GM12878 (cell line): ENCODE data around the gene ABCA13. TPM values are rescaled to one million over a fixed set of nuclear protein-coding genes. Genes with fewer than 3 reads are reported as not detected.

Experiments used
- ATAC-seq: fragments of 200-7000 bp; cut with Tn5 transposase; 3 replicates; pipeline ENCODE4 v1.9.1; 2020; ENCODE audit warnings: mild to moderate bottlenecking, moderate library complexity
- BruUV-seq: library from RNA; stranded (reverse); fragments of 400-500 nt; replicated peaks from 2 replicates; lab custom pipeline; 2021; lab: Mats Ljungman, UMichigan
- CTCF ChIA-PET: fragments of 300-600 bp; sonication (Branson Sonifier 250); formaldehyde crosslinking; extraction: SDS; loops from one replicate; lab custom pipeline; 2021; ENCODE audit warnings: inconsistent platforms; lab: Yijun Ruan, JAX
- POLR2A ChIA-PET: fragments of 350-600 bp; formaldehyde crosslinking; extraction: SDS; loops from one replicate; lab custom pipeline; 2021; ENCODE audit warnings: inconsistent platforms; lab: Charles Lee
- RAD21 ChIA-PET: fragments of 300-600 bp; sonication (Branson Sonifier 250); formaldehyde crosslinking; loops from one replicate; lab custom pipeline; 2023; ENCODE audit warnings: antibody characterized with exemption; ENCODE audit not compliant: unreplicated experiment; lab: Charles Lee
- SMC1A ChIA-PET: fragments of 300-600 bp; sonication (Branson Sonifier 250); formaldehyde crosslinking; loops from one replicate; lab custom pipeline; 2023; ENCODE audit not compliant: unreplicated experiment, uncharacterized antibody; lab: Charles Lee
- DNase-seq: peaks from one replicate; pipeline ENCODE4 v3.0.0-alpha.2; 2011; ENCODE audit warnings: low read depth, low spot score
- FAIRE-seq: peaks from 3 replicates; lab custom pipeline; 2011; peaks lifted over from hg19 to GRCh38; lab: Jason Lieb, UNC
- H2AFZ ChIP-seq: 2 replicates; pipeline ENCODE4 v1.6.0; 2011; ENCODE audit warnings: low read depth, low read length, control low read depth; ENCODE audit not compliant: control insufficient read depth
- H3K27ac ChIP-seq: 2 replicates; pipeline ENCODE4 v1.5.1; 2011; ENCODE audit warnings: control low read depth; ENCODE audit not compliant: control insufficient read depth, insufficient read depth
- H3K27me3 ChIP-seq, 2 experiments: replicated peaks in 1 of 2; 2 replicates each; pipeline versions ENCODE4 v1.6.0 to v1.6.1; 2011; ENCODE audit warnings: low read length in 1 of 2; ENCODE audit not compliant: control insufficient read depth in 2 of 2, insufficient read depth in 2 of 2
- H3K36me3 ChIP-seq, 2 experiments: 2 replicates each; pipeline ENCODE4 v1.5.1; 2011; ENCODE audit warnings: low read length in 1 of 2; ENCODE audit not compliant: control insufficient read depth in 2 of 2, insufficient read depth in 2 of 2
- H3K4me1 ChIP-seq: 2 replicates; pipeline ENCODE4 v1.6.1; 2011; ENCODE audit warnings: mild to moderate bottlenecking, low read length, moderate library complexity, mixed read lengths; ENCODE audit not compliant: control insufficient read depth, insufficient read depth
- H3K4me2 ChIP-seq: 2 replicates; pipeline ENCODE4 v1.6.0; 2011; ENCODE audit warnings: control low read depth; ENCODE audit not compliant: control insufficient read depth, insufficient read depth
- H3K4me3 ChIP-seq: fragments of 200-600 bp; sonication (generic); 2 replicates; pipeline ENCODE4 v1.5.1; 2016
- H3K79me2 ChIP-seq: 2 replicates; pipeline ENCODE4 v1.6.0; 2011; ENCODE audit warnings: low read length; ENCODE audit not compliant: control insufficient read depth, insufficient read depth
- H3K9ac ChIP-seq: 2 replicates; pipeline ENCODE4 v1.8.0; 2011; ENCODE audit warnings: low read length, control low read depth, mixed read lengths; ENCODE audit not compliant: control insufficient read depth, insufficient read depth
- H3K9me3 ChIP-seq: replicated peaks from 3 replicates; pipeline ENCODE4 v1.5.1; 2011; ENCODE audit warnings: mild to moderate bottlenecking, low read length; ENCODE audit not compliant: control insufficient read depth, insufficient read depth
- H4K20me1 ChIP-seq: 2 replicates; pipeline ENCODE4 v1.6.0; 2011; ENCODE audit not compliant: control insufficient read depth, insufficient read depth
- CBX3 ChIP-seq: fragments of 200-600 bp; sonication (generic); IDR thresholded peaks from 2 replicates; pipeline ENCODE4 v1.6.1; 2016; ENCODE audit warnings: low read depth, borderline replicate concordance
- CHD2 ChIP-seq: IDR thresholded peaks from 2 replicates; pipeline ENCODE4 v1.6.1; 2011; ENCODE audit warnings: low read depth, low read length, improper control_type of control experiment, borderline replicate concordance
- E2F4 ChIP-seq: IDR thresholded peaks from 2 replicates; pipeline ENCODE4 v1.6.1; 2012; ENCODE audit warnings: low read depth, low read length, improper control_type of control experiment
- EGR1 ChIP-seq, 2 experiments: IDR thresholded peaks; 1 replicate in 1 of 2; 2 replicates in 1 of 2; pipeline ENCODE4 v1.6.1; 2011 to 2012; ENCODE audit warnings: low read depth in 2 of 2, low read length in 2 of 2, borderline replicate concordance in 1 of 2, mild to moderate bottlenecking in 1 of 2, moderate library complexity in 1 of 2
- MYB ChIP-seq: fragments of 150-350 bp; IDR thresholded peaks from 2 replicates; pipeline ENCODE4 v1.6.1; 2014; ENCODE audit warnings: mild to moderate bottlenecking, low read depth, low read length, borderline replicate concordance
- NFXL1 ChIP-seq: fragments of 450-650 bp; IDR thresholded peaks from 2 replicates; pipeline ENCODE4 v1.6.1; 2017; ENCODE audit warnings: antibody characterized with exemption, mild to moderate bottlenecking, borderline replicate concordance
- NR2C2 ChIP-seq: IDR thresholded peaks from 2 replicates; pipeline ENCODE4 v1.6.1; 2011; ENCODE audit warnings: borderline replicate concordance, low read depth; ENCODE audit not compliant: control insufficient read depth, insufficient read length
- RB1 ChIP-seq: fragments of 450-650 bp; formaldehyde crosslinking; IDR thresholded peaks from 2 replicates; pipeline ENCODE4 v1.6.1; 2017; ENCODE audit warnings: mild to moderate bottlenecking, borderline replicate concordance
- RUNX3 ChIP-seq: IDR thresholded peaks from 2 replicates; pipeline ENCODE4 v1.6.1; 2012; ENCODE audit warnings: low read length, inconsistent platforms
- SPI1 ChIP-seq: IDR thresholded peaks from 2 replicates; pipeline ENCODE4 v1.6.1; 2011; ENCODE audit warnings: low read depth, mild to moderate bottlenecking, low read length, moderate library complexity, borderline replicate concordance; ENCODE audit not compliant: insufficient read depth
- WRNIP1 ChIP-seq: IDR thresholded peaks from 2 replicates; pipeline ENCODE4 v1.6.1; 2011; ENCODE audit warnings: low read depth, low read length, improper control_type of control experiment, borderline replicate concordance
- ZSCAN29 ChIP-seq: fragments of 450-650 bp; IDR thresholded peaks from 2 replicates; pipeline ENCODE4 v1.6.1; 2017; ENCODE audit warnings: mild to moderate bottlenecking, moderate library complexity
- WGBS: methylation state at CpG from one replicate; pipeline ENCODE4 v1.1.6; 2016; ENCODE audit warnings: low lambda C conversion rate; ENCODE audit not compliant: insufficient replicate concordance, insufficient coverage; ENCODE audit errors: missing lambda C conversion rate; 5-methylcytosine and 5-hydroxymethylcytosine counted together
- in situ Hi-C: fragments of 300-500 bp; cut with MboI; formaldehyde crosslinking; loops from 9 replicates; pipeline ENCODE4 v1.14.3; 2018; ENCODE audit warnings: mixed read lengths
- intact Hi-C: fragments of 100-400 bp; cut with micrococcal nuclease; formaldehyde crosslinking; loops from one replicate; pipeline ENCODE4 v1.14.2; 2022; ENCODE audit not compliant: unreplicated experiment
- polyA plus RNA-seq, 11 experiments: library from polyadenylated mRNA; depleted of rRNA in 4 of 11; unstranded in 6 of 11; stranded (reverse) in 5 of 11; fragments of >200 nt; fragmentation: Nextera tagmentation in 4 of 11; fragmentation: Illumina TruSeq in 1 of 11; extraction: Ambion mirVana in 4 of 11; extraction: Trizol in 1 of 11; gene quantifications; 1 replicate in 1 of 11; 2 replicates in 10 of 11; pipeline versions ENCODE4 v1.2.1 to v1.2.3, GENCODE V29; 2011 to 2016; ENCODE audit warnings: inconsistent platforms in 2 of 11, missing spikeins in 2 of 11, low read depth in 1 of 11
- total RNA-seq, 4 experiments: library from RNA; depleted of rRNA in 3 of 4; stranded (reverse); fragments of >200 nt in 3 of 4; fragmentation: Illumina TruSeq in 1 of 4; extraction: Trizol in 1 of 4; gene quantifications; 2 replicates each; pipeline versions ENCODE4 v1.2.1 to v1.2.3, GENCODE V29; 2013 to 2021
- TF ChIP-seq, protein P1 (sequence below): fragments of 450-650 bp; IDR thresholded peaks from 2 replicates; pipeline ENCODE4 v1.6.1; 2017; ENCODE audit warnings: mild to moderate bottlenecking, low read depth, inconsistent platforms; ENCODE audit not compliant: poor library complexity, severe bottlenecking

Gene ABCA13
- total and polyA plus RNA-seq, 10 of the 15 experiments (the other 5 are each of a cell fraction or from before 2014, with no cell fraction given), result under 0.01 to 0.98 (median 0.04) TPM; not detected in 2

DNA sequence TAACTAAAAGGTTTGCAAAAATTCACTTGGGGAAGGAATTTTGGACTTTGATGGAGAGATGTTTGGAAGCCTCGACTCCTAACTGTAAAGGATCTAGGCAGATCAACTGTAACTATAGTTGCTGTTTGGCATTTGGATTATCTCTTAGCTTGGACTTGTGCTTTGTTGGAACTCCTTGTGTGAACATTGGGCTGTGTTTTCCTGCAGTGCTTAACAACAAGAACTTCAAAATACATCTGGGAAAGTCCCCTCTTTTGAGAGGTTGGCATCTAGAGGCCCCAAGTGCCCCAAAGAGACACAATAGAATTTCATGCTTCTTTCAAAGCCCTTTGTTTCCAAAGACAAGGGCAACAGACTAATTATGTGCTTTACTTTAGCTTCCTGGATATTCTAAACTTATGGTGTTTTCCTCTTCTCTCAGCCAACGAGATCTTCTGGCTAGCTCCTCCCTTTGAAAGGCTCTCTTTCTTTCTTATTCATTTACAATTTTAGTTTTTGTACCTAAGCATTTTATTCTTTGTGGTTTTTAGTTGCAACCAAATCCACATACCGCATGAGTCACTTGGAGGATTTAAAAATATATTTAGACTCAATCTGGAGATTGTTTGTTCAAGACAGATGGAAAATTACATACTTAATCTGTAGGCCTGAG lies 11.6 kb downstream of the ABCA13 start:
- RAD21 ChIA-PET, result no interaction called here
- Histone ChIP-seq H3K27ac (no peak overlapping the region), H3K4me3 (no peak overlapping the region), H3K79me2 (no peaks in the 10 kb centered on the region), H3K9me3 (no peaks in the 10 kb centered on the region), H3K4me2 (no peak overlapping the region), H3K27me3 (no peaks in the 10 kb centered on the region), H3K36me3 (no peaks in the 10 kb centered on the region), H2AFZ (no peak overlapping the region), H3K9ac (no peak overlapping the region), H3K4me1 (no peaks in the 10 kb centered on the region), H4K20me1 (no peaks in the 10 kb centered on the region)
- 10% methylated on average over 3 of the region's 3 CpGs for WGBS
- POLR2A ChIA-PET, result no interaction called here
- SMC1A ChIA-PET, result interaction anchor here (1.1 kb wide), 1 partner anchor 20 kb away, joined by 4 read pairs; no protein-coding TSS in a partner anchor
- in situ Hi-C loops, result no loop called here
- BruUV-seq, result no TSS peak
- DNase-seq (no peak), FAIRE-seq (no peak), ATAC-seq (no peak)
- CTCF ChIA-PET, result no interaction called here
- TF ChIP-seq RUNX3, result peak; percentile 25; the same call in 1 of the 2 replicates
- TF ChIP-seq, protein P1, sequence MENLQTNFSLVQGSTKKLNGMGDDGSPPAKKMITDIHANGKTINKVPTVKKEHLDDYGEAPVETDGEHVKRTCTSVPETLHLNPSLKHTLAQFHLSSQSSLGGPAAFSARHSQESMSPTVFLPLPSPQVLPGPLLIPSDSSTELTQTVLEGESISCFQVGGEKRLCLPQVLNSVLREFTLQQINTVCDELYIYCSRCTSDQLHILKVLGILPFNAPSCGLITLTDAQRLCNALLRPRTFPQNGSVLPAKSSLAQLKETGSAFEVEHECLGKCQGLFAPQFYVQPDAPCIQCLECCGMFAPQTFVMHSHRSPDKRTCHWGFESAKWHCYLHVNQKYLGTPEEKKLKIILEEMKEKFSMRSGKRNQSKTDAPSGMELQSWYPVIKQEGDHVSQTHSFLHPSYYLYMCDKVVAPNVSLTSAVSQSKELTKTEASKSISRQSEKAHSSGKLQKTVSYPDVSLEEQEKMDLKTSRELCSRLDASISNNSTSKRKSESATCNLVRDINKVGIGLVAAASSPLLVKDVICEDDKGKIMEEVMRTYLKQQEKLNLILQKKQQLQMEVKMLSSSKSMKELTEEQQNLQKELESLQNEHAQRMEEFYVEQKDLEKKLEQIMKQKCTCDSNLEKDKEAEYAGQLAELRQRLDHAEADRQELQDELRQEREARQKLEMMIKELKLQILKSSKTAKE, result no peak
- intact Hi-C loops, result no loop called here

DNA sequence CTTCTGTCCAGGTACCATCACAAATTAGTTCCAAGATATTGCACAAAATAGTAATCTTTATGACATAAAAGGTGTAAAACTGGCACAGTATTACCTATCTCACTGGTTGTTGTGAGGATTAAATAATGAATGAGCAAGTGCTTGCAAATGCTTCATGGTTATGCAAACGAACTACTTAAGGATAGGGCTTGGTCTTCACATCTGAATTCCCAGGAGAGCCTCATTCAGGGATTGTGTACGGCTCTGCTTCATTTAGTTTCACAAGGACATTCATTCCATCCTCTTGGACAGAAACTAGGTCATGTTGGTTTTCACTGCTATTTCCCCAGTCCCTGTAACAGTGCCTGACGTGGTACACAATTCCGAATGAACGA lies 12.1 kb downstream of the ABCA13 start:
- Histone ChIP-seq H3K79me2 (no peaks in the 10 kb centered on the region), H2AFZ (no peak overlapping the region), H3K4me1 (no peaks in the 10 kb centered on the region)
- TF ChIP-seq WRNIP1 (no peak), RB1 (no peak), CBX3 (no peak), SPI1 (no peak), MYB (no peak), E2F4 (no peak), NR2C2 (no peak), EGR1 (IDR thresholded peaks at IDR 0.05; ENCODE audit: borderline replicate concordance in 1 of 2, low read depth in 2 of 2, low read length in 2 of 2) (no peak), CHD2 (no peak), ZSCAN29 (no peak), NFXL1 (no peak)
- TF ChIP-seq, all 136 proteins: peak for 0
- no peak overlapping the region for H3K4me2 ChIP-seq
- intact Hi-C loops (no loop called here), in situ Hi-C loops (no loop called here)
- H3K27me3 ChIP-seq, result no peaks in the 10 kb centered on the region
- DNase-seq, result no peak
- ChIA-PET RAD21 (no interaction called here), POLR2A (no interaction called here), CTCF (no interaction called here), SMC1A (no interaction called here)
- no peaks in the 10 kb centered on the region for H4K20me1 ChIP-seq
- H3K9ac ChIP-seq, result no peak overlapping the region
- no peak overlapping the region for H3K4me3 ChIP-seq
- H3K27ac ChIP-seq, result no peak overlapping the region
- H3K36me3 ChIP-seq, result no peaks in the 10 kb centered on the region
- no peaks in the 10 kb centered on the region for H3K9me3 ChIP-seq
- ATAC-seq, result no peak
- 51% methylated on average over 5 of the region's 5 CpGs for WGBS
- BruUV-seq, result no TSS peak
- no peak for FAIRE-seq
